GM21515 (cell line): ENCODE data around the gene AFF1.
"Not testable (repeated sequence)": the region's sequence is repeated elsewhere in the genome, so short reads cannot be mapped to it uniquely, and the experiment has no call there.

Experiments used
- ATAC-seq: cut with Tn5 transposase; IDR thresholded peaks from one replicate; pipeline ENCODE4 v1.9.1; 2021; ENCODE audit not compliant: unreplicated experiment

The AFF1 gene

DNA sequence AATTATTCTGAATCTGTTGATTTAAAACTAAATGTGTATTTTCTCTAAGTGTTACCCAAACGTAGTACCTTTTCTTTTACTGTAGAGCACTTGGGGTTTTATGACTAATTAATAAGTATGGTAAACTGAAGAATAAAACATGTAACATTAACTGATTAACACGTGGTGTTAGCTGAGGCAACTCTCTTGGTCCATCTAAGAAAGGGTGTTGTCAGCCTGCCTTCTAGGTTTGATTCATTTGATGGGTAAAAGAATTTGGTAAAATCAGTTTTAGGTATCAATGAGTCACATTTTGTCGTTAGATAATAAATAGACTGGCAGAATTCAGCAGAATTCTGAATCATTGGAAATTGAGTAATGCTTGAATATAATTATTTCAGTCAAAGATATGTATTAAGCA, 99.7 kb downstream of the AFF1 start:
- no peak for ATAC-seq

DNA sequence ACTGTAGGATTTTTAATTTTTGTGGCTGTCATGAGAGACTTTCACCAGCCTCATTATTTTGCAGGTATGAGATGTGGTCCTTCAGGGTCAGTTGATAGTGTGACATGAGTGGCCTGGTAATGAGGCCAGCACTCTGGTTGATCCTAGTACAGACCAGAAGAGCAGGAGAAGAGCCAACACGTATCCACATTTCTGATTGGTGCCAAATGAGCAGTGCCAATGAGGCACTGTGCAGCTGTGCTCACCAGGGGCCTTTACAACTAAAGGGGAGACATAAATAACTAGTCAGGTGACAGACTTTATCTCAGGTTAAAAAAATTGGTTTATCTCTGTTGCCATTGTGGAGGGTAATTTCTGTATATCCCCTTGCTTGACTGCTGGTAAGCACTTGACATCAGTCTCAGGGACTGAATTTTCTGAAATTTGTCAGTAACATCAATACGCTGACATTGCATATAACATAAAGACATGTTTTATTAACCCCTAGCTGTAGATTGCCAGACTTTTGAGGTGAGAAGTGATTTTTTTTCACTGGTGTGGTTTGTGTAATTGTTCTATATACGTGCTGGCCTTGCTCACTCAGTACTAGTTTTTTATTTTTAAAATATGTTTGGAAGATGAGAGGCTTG, 101.2 kb downstream of the AFF1 start:
- ATAC-seq: no peak

DNA sequence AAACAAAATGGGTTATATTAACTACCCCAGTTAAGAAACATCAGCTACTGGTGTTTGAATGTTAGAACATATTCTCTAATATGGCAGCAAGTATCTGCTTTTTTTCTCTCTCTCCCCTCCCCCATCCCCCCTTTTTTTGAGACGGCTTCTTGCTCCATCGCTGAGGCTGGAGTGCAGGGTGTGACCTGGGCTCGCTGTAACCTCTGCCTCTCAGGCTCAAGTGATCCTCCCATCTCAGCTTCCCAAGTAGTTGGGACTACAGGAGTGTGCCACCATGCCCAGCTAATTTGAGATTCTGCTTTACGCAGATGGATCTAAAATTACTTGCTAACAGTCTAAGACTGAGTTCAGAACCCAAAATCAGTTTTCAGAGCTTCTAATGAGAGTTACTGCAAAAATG, 101.9 kb downstream of the AFF1 start:
- no peak for ATAC-seq

DNA sequence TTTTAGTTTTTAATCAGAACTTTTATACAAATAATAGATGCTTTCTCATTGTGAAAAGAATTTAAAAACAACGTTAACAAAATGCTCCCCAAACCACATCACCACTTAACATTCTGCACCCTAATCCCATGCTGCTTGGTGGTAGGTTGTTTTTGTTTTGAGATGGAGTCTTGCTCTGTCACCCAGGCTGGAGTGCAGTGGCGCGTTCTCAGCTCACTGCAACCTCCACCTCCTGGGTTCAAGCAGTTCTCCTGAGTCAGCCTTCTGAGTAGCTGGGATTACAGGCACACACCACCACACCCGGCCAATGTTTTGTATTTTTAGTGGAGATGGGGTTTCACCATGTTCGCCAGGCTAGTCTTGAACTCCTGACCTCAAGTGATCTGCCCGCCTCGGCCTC, 102.4 kb downstream of the AFF1 start:
- not testable (repeated sequence) for ATAC-seq

DNA sequence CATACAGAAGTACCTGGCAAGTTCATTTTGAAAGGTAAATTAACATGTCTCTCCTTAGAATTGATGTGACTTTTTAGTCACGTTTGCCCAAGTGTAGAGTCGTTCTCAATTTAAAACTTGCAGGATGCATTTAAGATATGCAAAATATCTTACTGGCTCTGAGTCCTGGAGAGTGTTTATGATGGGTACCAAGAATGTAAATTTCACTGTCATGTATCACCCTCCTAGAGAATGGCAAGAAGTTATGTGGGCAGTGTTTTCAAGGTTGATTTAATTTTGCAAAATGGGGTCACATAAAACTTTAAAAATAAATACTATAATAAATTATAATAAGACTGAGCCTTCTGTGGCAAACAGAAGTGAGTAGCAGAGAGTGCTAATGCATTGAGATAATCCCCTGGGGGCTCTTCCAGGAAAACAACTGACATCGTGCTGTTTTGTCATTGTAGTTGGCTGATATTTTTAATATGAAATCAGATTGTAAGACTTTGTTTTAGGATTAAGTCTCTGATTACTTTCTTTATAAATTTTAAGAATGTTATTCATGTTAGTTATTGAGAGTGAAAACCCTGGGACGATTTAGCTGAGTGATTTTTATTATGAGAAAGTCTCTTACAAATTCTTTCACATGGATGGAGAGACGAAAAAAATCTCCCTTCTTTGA, 103.0 kb downstream of the AFF1 start:
- ATAC-seq: no peak

DNA sequence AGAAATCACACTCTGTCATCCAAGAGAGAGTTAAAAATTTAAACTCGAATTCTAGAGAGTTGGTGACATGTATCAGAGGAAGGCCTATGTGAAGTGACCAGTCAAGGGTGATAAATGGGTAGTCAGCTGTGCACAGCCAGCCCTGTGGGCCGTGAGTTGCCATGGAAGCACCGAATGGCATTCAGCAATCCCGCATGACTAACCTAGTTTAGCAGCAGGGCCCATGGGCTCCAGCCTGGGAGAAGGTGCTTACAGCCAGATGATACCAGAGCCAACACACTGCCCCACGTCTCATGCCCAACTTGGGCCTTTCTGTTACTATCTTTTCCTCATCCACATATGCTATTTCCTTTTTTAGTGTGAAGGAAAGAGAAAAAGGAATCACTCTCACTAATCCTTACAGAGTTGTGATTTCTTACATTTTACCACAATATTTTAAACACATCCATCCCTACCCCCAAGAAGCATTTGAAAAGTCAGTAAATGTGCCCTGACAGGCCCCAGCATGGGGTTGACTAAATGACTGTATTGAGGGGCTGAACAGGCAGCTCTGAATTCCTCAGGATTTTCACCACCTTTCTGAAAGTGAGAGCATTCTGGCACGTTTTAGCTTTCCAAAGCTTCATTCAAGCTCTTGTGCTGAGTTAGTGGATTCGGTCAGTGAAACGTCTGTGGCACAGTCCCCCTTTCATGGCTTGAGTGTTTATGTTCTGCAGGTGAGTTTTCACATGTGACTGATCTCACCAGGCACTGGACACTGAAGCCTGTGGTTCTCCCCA, 104.2 kb downstream of the AFF1 start:
- ATAC-seq: no peak

DNA sequence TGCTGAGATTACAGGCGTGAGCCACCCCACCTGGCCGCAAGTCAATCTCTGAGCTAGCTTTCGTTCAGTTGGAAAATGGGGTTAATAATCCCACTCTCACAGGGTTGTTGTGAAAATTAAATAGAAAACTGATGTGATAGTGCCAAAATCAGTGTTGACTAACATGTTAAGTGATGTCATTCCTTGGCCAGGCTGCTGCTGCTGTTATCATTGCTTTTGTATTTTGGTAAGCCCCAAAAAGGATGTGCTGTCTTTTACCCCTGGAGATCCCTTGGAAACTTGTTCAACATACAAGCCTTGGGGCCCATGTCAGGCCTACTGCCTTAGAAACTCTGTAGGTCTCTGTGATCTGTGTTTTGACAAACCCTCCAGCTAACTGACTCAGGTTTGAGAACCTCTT, 106.3 kb downstream of the AFF1 start:
- ATAC-seq: no peak

DNA sequence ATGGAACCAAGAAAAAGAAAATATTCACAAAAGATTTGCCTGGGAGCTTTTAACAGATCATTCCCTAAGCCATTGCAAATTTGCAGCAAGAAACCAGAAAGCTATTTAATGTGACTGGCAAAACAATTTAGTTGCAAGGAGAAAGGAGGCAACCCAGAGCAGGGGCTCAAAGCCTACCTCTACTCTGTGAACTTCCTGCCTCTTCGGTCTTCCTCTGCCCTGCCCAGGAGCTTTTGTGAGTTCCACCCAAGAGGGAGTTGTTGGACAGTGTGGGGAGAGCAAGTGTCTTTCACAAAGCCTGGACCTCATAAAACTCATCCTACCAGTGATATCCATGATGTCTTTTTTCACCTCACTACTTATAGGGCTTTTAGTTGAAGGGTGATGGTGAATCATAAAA, 107.4 kb downstream of the AFF1 start:
- ATAC-seq: no peak

DNA sequence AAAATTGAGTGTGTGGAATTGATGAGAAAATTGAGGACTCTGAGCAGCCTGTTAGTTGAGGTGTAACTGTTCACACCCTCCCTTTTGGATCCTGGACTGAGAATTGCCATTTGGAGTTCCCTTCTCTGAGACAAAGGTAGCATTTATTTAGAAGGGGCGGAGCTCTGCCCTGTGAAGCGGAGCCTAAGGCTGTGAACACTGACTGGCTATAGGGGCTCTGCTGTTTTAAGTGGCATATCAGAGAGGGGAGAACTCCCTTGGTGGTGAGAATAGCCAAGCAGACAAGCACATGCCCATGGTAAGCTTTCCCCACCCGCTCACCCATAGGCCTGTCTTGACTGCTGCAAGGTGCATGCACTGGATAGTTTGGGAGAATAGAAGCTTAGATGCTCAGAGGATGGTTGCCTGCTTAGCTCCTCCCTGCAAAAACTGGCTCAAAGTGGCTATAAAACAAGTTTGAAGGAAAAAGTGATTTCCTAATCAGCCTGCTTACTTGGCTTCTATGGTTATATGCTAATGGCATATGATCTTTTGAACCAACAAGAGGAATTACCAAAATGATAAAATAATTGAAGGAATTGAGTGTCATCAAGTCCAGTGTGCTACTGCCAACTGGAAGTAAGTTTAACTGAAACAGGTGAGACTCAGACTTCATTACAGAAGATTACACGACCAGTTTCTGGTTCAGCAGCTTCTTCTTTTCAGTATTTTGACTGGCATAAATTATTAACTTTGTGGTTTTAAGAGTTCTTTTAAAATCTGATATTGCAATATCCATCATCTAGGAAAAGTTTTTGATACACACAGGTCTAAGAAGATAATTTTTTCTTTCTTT, 108.4 kb downstream of the AFF1 start:
- ATAC-seq: no peak

DNA sequence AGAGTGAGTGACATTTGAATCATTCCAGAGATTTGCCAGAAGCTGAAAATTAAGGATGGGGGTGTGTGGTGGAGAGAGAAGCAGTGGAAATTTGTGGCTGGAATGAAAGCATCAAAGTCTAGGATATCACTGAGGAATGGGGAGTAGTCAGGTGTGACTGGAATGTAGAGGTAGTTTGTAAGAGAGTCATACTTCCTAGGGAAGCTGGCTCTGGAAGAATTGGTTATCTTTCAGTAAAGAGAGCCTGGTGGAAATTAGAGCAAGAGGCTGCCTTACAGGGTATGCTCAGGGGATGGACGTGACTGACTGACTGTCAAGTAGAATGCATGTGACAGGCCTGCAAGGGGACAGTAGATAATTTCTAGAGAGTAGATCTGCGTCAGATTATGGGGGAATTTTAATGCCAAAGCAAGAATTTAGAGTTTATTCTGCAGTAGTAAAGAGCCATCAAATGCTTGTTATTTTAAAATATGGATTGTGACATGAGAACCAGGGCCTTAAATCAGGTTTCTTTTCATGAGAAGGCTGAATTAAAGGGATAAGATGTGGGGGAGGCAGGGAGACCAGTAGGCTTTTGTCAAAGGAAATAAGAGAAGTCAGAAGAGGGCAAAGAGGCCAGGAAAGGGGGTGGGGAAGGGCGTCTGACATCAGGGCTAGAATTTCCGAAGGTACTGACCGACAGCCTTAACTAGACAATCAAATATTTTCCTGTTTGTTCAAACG, 109.9 kb downstream of the AFF1 start:
- ATAC-seq: no peak

DNA sequence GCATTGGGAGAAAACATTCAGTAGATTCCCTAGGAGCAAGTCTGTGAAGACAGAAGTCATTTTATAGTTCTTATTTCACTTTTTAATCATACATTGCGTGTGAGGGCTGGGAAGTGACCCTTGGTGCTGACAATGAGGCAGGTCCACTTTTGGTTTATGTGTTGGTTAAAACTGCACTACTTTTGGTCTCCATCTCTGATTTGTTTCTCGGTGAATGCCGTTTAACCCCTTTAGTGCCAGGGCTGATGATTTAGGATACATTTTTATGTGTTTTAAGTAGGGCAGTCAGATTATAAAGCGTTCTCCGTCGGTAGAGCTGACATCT, 110.4 kb downstream of the AFF1 start:
- ATAC-seq: no peak

DNA sequence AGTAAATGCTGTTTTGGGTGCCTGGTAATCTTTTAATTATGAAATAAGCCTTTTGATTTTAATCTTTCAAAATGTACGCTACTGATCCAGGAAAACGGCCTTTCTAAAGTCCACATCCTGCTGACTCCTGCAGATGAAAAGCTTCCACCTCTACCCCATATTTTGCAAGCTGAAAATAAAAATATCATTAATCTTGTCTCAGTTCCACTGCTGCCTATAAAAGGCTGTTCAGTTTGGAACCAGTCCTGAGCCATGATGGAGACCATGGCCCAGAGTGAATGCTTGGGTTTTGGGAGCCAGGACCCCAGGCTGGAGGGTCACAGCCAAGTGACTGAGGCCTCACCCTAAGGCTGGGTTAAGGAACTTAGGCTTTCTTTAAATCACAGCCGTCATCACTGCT, 110.8 kb downstream of the AFF1 start:
- no peak for ATAC-seq

DNA sequence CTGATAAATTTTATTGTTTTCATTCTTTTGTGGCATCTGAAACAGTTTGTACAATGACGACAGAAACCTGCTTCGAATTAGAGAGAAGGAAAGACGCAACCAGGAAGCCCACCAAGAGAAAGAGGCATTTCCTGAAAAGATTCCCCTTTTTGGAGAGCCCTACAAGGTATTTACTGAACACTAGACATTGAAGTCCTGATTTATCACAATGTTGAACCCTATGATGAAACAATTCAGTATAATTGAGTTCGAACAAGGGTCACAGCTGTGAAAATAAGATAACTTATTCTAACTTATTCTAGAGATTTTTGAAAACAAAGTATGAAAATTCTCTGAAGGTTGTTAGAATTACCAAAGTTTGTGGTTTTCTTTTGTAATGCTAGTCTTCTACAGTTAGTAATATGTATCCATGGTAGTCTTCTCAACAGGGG, 111.3 kb downstream of the AFF1 start:
- ATAC-seq: no peak

DNA sequence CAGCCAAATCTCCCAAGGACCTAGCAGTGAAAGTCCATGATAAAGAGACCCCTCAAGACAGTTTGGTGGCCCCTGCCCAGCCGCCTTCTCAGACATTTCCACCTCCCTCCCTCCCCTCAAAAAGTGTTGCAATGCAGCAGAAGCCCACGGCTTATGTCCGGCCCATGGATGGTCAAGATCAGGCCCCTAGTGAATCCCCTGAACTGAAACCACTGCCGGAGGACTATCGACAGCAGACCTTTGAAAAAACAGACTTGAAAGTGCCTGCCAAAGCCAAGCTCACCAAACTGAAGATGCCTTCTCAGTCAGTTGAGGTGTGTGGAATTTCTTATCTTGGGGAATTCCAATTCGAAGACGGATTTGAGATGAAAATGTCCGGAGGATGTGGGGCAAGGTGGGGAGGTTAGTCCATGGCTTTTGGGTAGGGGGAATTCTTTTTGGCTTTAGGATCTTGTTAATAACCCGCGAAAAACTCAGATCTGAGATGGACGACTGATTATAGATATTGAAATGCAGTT, 112.5 kb downstream of the AFF1 start:
- no peak for ATAC-seq

DNA sequence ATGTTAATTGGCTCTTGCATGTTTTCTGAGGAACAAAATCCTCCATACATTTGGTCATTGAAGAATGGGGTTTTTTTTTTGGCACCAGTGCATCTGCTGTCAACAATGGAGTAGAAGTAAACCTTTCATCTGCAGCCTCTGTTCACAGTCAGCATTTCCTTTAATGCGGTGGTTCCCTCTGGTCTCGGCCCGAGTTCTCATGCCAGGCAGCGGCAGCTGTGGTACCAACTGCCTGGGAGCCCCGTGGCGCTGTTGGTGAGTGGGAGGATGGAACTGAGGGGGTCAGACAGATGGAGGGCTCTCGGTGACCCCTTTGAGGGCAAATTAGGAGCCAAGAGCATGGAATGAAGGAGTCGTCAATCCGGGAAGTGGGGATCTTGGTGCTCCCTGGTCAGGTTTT, 114.7 kb downstream of the AFF1 start:
- no peak for ATAC-seq

DNA sequence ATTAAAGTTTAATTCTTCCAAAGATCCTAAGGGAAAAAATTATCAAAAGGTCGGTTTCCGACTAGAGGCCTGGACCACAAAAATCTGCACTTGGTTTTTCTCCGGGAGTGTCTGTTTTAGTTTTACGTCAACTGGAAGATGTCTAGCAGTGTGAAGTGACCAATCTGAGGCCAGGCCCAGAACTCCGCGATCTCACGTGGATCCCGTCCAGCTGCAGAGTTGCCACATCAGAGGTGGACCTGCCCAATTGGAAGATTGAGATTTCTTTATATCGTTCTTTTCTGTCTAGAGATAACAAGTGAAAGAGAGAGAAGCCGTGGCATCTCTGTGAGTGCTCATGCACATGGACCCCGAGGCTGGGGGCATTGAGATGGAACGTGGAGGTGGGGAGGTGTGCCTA, 115.8 kb downstream of the AFF1 start:
- no peak for ATAC-seq

DNA sequence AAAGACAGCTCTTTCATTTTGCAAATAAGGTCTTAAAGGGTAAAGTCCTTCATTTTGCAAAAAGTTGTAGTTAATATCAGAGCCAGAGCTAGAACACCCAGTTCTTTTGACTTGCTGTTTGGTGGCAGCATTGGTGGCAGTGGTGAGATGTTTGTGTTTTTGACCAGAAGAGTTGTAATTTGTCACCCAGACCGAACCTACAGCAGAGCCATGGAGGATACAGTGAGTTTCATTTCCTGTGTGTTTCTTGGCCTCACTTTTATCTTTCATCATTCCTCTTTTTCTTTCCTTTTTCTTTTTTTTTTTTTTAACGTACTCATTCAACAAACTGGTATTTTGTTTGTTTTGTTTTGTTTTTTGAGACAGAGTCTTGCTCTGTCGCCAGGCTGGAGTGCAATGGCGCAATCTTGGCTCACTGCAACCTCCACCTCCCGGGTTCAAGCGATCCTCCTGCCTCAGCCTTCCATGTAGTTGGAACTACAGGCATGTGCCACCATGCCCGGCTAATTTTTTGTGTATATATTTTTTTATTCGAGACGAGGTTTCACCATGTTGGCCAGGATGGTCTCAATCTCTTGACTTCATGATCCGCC, 116.4 kb downstream of the AFF1 start:
- ATAC-seq: no peak

DNA sequence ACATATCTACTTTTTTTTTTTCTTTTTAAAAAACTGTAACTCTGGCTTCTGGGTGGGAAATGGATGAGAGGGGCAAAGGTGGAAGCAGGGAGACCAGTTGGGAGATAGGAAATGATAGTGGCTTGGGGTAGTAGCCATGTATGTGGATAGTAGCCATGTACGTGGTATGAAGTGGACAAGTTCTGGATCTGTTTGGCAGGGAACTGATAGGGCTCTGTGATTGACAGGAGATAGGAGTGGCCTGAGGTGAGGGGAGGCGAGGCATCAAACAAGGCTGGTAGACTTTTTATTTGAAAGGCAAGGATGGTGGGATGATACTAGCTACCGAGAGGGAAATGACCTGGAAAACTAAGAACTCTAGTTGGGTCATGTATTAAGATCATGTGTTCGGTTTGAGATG, 117.8 kb downstream of the AFF1 start:
- no peak for ATAC-seq

DNA sequence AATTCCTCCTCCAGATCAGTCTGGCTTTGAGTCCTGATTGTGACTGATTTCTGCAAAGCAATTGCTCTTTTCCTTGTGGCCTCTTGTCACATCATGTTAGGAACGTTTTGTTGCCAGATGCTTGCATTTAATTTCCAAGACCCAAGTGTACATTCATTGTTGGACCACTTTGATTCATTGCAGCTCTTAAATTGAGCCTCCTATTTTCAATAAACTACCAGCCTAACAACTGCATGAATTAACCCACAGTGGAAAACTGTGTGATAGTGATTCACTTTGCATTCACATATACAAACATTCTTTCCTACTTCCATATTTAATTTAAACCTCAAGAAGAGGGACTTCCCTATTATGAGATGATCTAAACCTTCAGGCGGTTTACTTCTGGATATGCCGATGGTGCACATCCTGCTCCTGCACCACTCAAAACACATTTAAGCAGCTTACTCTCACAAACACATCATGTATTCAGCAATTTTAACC, 118.4 kb downstream of the AFF1 start:
- ATAC-seq: no peak
